ENCODE results near the gene PPIE.

GRCh38 chr1:39795651-39796050, 57.0 kb downstream of the PPIE start:
- TF ChIP-seq BACH2 (CRISPR knock-in tag; IDR thresholded peaks at IDR 0.05; ENCODE audit: borderline replicate concordance) (no peak), POU6F1 (CRISPR knock-in tag; IDR thresholded peaks at IDR 0.05; ENCODE audit: borderline replicate concordance, low read depth) (no peak), PPARA (CRISPR knock-in tag; IDR thresholded peaks at IDR 0.05; ENCODE audit: borderline replicate concordance) (no peak), RARB (CRISPR knock-in tag; IDR thresholded peaks at IDR 0.05) (no peak), ISL1 (CRISPR knock-in tag; IDR thresholded peaks at IDR 0.05) (no peak), ZFP30 (CRISPR knock-in tag; IDR thresholded peaks at IDR 0.05) (no peak), SNAI2 (CRISPR knock-in tag; IDR thresholded peaks at IDR 0.05) (no peak), PATZ1 (CRISPR knock-in tag; IDR thresholded peaks at IDR 0.05; ENCODE audit: borderline replicate concordance) (no peak)
